MG63 (cell line): Measurements from ENCODE around the gene TOP3B. TPM values are rescaled to one million over a fixed set of nuclear protein-coding genes. Genes with fewer than 3 reads are reported as not detected.
"Not testable (repeated sequence)": the region's sequence is repeated elsewhere in the genome, so short reads cannot be mapped to it uniquely, and the experiment has no call there.

Experiments used
- DNase-seq: peaks from one replicate; pipeline ENCODE4 v3.0.0-alpha.2; 2020
- H3K27me3 ChIP-seq: fragments of 250-450 bp; sonication (Bioruptor Pico); 2 replicates; pipeline ENCODE4 v1.5.1; 2020; ENCODE audit warnings: mild to moderate bottlenecking, moderate library complexity
- H3K36me3 ChIP-seq: fragments of 250-450 bp; sonication (Bioruptor Pico); 2 replicates; pipeline ENCODE4 v1.5.1; 2020; ENCODE audit warnings: mild to moderate bottlenecking, moderate library complexity
- H3K4me3 ChIP-seq: fragments of 250-450 bp; sonication (Bioruptor Pico); 2 replicates; pipeline ENCODE4 v1.5.1; 2020; ENCODE audit warnings: mild to moderate bottlenecking, moderate library complexity
- H3K9me3 ChIP-seq: fragments of 250-450 bp; sonication (Bioruptor Pico); 2 replicates; pipeline ENCODE4 v1.5.1; 2020; ENCODE audit warnings: mild to moderate bottlenecking, moderate library complexity
- total RNA-seq: library from RNA; depleted of rRNA; stranded (reverse); fragments of >200 nt; shearing (Covaris generic); gene quantifications from 2 replicates; pipeline ENCODE4 v1.2.3, GENCODE V29; 2014; ENCODE audit warnings: low replicate concordance

Gene TOP3B
- total RNA-seq, 1 experiment from 2014 or later = 35.8 TPM

GRCh38 chr22:21945453-21946261, 36.9 kb downstream of the TOP3B start:
- Histone ChIP-seq H3K4me3 (no peak overlapping the region), H3K36me3 (peaks cover 27% of the 10 kb centered on the region), H3K9me3 (no peaks in the 10 kb centered on the region), H3K27me3 (no peaks in the 10 kb centered on the region)
- no peak for DNase-seq

DNA sequence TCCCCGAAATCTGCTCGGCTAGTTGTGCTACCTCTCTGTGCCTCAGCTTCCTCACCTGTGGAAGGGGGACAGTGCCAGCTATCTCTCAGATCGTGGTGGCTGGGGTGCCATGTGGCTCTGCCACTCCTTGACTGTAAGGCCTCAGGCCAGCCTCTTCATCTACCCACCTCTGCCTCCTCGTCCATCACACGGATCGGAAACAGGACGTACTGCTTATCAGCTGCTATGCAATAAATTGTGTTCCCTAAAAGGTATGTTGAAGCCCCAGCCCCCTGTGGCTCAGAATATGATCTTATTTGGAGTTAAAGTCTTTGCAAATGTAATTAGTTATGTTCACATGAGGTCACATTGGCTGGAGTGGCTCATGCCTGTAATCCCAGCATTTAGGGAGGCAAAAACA, 37.7 kb downstream of the TOP3B start:
- Histone ChIP-seq H3K9me3 (no peaks in the 10 kb centered on the region), H3K4me3 (no peak overlapping the region), H3K27me3 (no peaks in the 10 kb centered on the region), H3K36me3 (peaks cover 27% of the 10 kb centered on the region)
- DNase-seq = no peak

GRCh38 chr22:21943571-21944448, 38.8 kb downstream of the TOP3B start:
- H3K9me3 ChIP-seq = no peaks in the 10 kb centered on the region
- H3K4me3 ChIP-seq = no peak overlapping the region
- peak; percentile 39 for DNase-seq
- peaks cover 35% of the 10 kb centered on the region for H3K36me3 ChIP-seq
- H3K27me3 ChIP-seq = no peaks in the 10 kb centered on the region

- no peak overlapping the region for H3K4me3 ChIP-seq
These were observed 39.9 kb downstream of the TOP3B start for GRCh38 chr22:21942407-21943343.

GRCh38 chr22:21941921-21942320, 40.7 kb downstream of the TOP3B start:
- H3K36me3 ChIP-seq = peaks cover 42% of the 10 kb centered on the region
- H3K9me3 ChIP-seq = no peaks in the 10 kb centered on the region
- H3K27me3 ChIP-seq = no peaks in the 10 kb centered on the region
- DNase-seq = no peak
- no peak overlapping the region for H3K4me3 ChIP-seq

More at GRCh38 chr22:21942407-21943343, 39.9 kb downstream of the TOP3B start:
- no peaks in the 10 kb centered on the region for H3K9me3 ChIP-seq
- H3K27me3 ChIP-seq = no peaks in the 10 kb centered on the region
- DNase-seq = peak; percentile 96
- H3K36me3 ChIP-seq = peaks cover 37% of the 10 kb centered on the region

GRCh38 chr22:21940521-21940920, 42.1 kb downstream of the TOP3B start:
- no peak for DNase-seq
- peaks cover 45% of the 10 kb centered on the region for H3K36me3 ChIP-seq
- H3K4me3 ChIP-seq = no peak overlapping the region

DNA sequence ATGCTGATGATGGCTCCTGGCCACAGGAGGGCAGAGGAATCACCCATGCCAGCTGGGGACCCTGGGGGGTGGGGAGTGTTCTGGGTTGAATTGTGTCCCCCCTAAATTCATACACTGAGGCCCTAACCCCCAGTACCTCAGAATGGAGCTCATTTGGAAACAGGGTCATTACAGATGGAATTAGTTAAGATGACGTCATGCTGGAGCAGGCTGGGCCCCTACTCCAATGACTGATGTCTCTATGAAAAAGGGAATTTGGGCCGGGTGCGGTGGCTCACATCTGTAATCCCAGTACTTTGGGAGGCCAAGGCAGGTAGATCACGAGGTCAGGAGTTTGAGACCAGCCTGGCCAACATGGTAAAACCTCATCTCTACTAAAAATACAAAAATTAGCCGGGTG, 42.7 kb downstream of the TOP3B start:
- H3K9me3 ChIP-seq, DNase-seq, H3K4me3 ChIP-seq, H3K27me3 ChIP-seq: not testable (repeated sequence)
- H3K36me3 ChIP-seq = peaks cover 45% of the 10 kb centered on the region

More at GRCh38 chr22:21940521-21940920, 42.1 kb downstream of the TOP3B start:
- no peaks in the 10 kb centered on the region for H3K9me3 ChIP-seq
- no peaks in the 10 kb centered on the region for H3K27me3 ChIP-seq

- no peak for DNase-seq
- H3K36me3 ChIP-seq = peaks cover 42% of the 10 kb centered on the region
- H3K9me3 ChIP-seq = no peaks in the 10 kb centered on the region
- H3K4me3 ChIP-seq = no peak overlapping the region
- H3K27me3 ChIP-seq = no peaks in the 10 kb centered on the region
These were observed 43.1 kb downstream of the TOP3B start for GRCh38 chr22:21939461-21939913.

- peaks cover 47% of the 10 kb centered on the region for H3K36me3 ChIP-seq
- no peaks in the 10 kb centered on the region for H3K27me3 ChIP-seq
- H3K9me3 ChIP-seq = no peaks in the 10 kb centered on the region
- H3K4me3 ChIP-seq = no peak overlapping the region; the same call in 1 of the 2 replicates
- DNase-seq = no peak
These were observed 43.7 kb downstream of the TOP3B start for GRCh38 chr22:21938906-21939305.

- Histone ChIP-seq H3K36me3 (peaks cover 52% of the 10 kb centered on the region), H3K4me3 (peak overlapping the region; percentile 44), H3K9me3 (no peaks in the 10 kb centered on the region), H3K27me3 (no peaks in the 10 kb centered on the region)
- DNase-seq = peak; percentile 89
These were observed 44.3 kb downstream of the TOP3B start for GRCh38 chr22:21938071-21938822.

DNA sequence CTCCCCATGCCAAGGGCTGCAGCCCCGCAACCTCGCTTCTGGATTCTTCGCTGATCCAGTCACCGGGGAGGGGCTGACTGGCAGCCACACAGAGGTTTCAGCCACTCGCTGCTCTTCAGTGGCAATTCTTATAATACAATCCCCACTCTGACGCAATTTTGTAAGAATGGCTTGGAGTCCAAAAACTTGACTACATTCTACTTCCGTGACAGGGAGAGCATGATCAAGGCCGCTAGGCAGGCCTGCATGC, 44.8 kb downstream of the TOP3B start:
- Histone ChIP-seq H3K36me3 (peaks cover 57% of the 10 kb centered on the region), H3K4me3 (peak overlapping the region; percentile 44), H3K9me3 (no peaks in the 10 kb centered on the region), H3K27me3 (no peaks in the 10 kb centered on the region)
- peak; percentile 85 for DNase-seq

- H3K27me3 ChIP-seq = no peaks in the 10 kb centered on the region
- H3K9me3 ChIP-seq = no peaks in the 10 kb centered on the region
- DNase-seq = no peak
- H3K36me3 ChIP-seq = peaks cover 62% of the 10 kb centered on the region
- no peak overlapping the region for H3K4me3 ChIP-seq
These were observed 45.4 kb downstream of the TOP3B start for GRCh38 chr22:21937041-21937820.

DNA sequence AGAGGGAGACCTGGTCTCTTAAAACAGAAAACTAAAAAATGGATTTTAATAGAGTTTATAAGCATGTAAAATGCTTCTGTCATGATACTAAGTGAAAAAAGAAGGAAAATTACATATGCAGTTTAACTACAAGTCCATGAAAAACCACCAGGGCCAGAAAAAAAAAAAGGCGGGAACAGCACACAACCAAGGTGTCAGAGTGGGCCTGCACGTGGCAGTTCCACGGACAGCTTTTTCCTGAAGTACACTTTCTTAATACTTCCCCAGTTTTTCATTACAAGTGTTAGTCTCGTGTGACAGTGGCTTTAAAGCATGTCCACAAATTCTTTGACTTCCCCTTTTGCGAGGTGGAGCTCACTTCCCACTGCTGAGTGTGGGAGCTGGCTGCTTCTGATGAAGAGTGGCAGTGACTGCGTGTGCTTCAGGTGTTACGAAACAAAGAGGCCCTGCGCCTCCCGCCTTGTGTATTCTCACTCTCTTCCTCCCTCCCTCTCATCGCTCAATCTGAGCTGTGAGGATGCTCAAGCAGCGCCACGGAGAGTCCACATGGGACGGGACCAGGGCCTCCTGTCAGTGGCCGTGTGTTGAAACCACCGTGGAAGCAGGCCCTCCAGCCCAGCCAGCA, 46.3 kb downstream of the TOP3B start:
- Histone ChIP-seq H3K27me3 (no peaks in the 10 kb centered on the region), H3K36me3 (peaks cover 65% of the 10 kb centered on the region), H3K9me3 (no peaks in the 10 kb centered on the region), H3K4me3 (no peak overlapping the region)
- no peak for DNase-seq

GRCh38 chr22:21933910-21934309, 48.7 kb downstream of the TOP3B start:
- DNase-seq = no peak
- Histone ChIP-seq H3K9me3 (no peaks in the 10 kb centered on the region), H3K36me3 (peaks cover 71% of the 10 kb centered on the region), H3K27me3 (no peaks in the 10 kb centered on the region), H3K4me3 (no peak overlapping the region)

GRCh38 chr22:21933413-21933812, 49.2 kb downstream of the TOP3B start:
- peaks cover 69% of the 10 kb centered on the region for H3K36me3 ChIP-seq
- H3K9me3 ChIP-seq = no peaks in the 10 kb centered on the region
- H3K4me3 ChIP-seq = no peak overlapping the region
- no peak for DNase-seq
- H3K27me3 ChIP-seq = no peaks in the 10 kb centered on the region
